GM12878 (cell line): ENCODE data around the gene SENP3. TPM values are rescaled to one million over a fixed set of nuclear protein-coding genes. Genes with fewer than 3 reads are reported as not detected.

ENCODE experiments used
- ATF7 ChIP-seq: fragments of 450-650 bp; IDR thresholded peaks from 2 replicates; pipeline ENCODE4 v1.6.1; 2016; ENCODE audit warnings: low read depth, mild to moderate bottlenecking
- BCL3 ChIP-seq: IDR thresholded peaks from 2 replicates; pipeline ENCODE4 v1.6.1; 2011; ENCODE audit warnings: borderline replicate concordance, low read depth, mild to moderate bottlenecking, moderate library complexity, low read length; ENCODE audit not compliant: insufficient read depth, poor library complexity, severe bottlenecking
- CEBPB ChIP-seq, 2 experiments: fragments of 150-350 bp in 1 of 2; IDR thresholded peaks; 2 replicates each; pipeline ENCODE4 v1.6.1; 2012 to 2014; ENCODE audit warnings: low read depth in 2 of 2, low read length in 2 of 2, borderline replicate concordance in 1 of 2, inconsistent platforms in 1 of 2
- HCFC1 ChIP-seq: fragments of 150-350 bp; IDR thresholded peaks from 2 replicates; pipeline ENCODE4 v1.6.1; 2014; ENCODE audit warnings: low read length
- IRF5 ChIP-seq: fragments of 450-650 bp; IDR thresholded peaks from 2 replicates; pipeline ENCODE4 v1.6.1; 2017; ENCODE audit warnings: borderline replicate concordance
- MLLT1 ChIP-seq: fragments of 450-650 bp; IDR thresholded peaks from 2 replicates; pipeline ENCODE4 v1.6.1; 2016; ENCODE audit warnings: mild to moderate bottlenecking
- MYC ChIP-seq: IDR thresholded peaks from 2 replicates; pipeline ENCODE4 v1.6.1; 2011; ENCODE audit warnings: mild to moderate bottlenecking, low read length, moderate library complexity, inconsistent platforms; ENCODE audit not compliant: insufficient read depth, insufficient replicate concordance, insufficient read length, severe bottlenecking
- NBN ChIP-seq: fragments of 450-650 bp; IDR thresholded peaks from 2 replicates; pipeline ENCODE4 v1.6.1; 2016
- PAX8 ChIP-seq: fragments of 450-650 bp; IDR thresholded peaks from 2 replicates; pipeline ENCODE4 v1.6.1; 2017; ENCODE audit warnings: mild to moderate bottlenecking, moderate library complexity
- RAD21 ChIP-seq: IDR thresholded peaks from 2 replicates; pipeline ENCODE4 v1.6.1; 2011; ENCODE audit warnings: mild to moderate bottlenecking, low read depth, low read length, moderate library complexity; ENCODE audit not compliant: insufficient read depth
- RELA ChIP-seq: fragments of 450-650 bp; IDR thresholded peaks from 2 replicates; pipeline ENCODE4 v1.8.0; 2014; ENCODE audit warnings: borderline replicate concordance; ENCODE audit not compliant: partially characterized antibody
- RUNX3 ChIP-seq: IDR thresholded peaks from 2 replicates; pipeline ENCODE4 v1.6.1; 2012; ENCODE audit warnings: low read length, inconsistent platforms
- STAT1 ChIP-seq: fragments of 450-650 bp; conservative IDR thresholded peaks from 2 replicates; pipeline ENCODE4 v1.6.1; 2014; ENCODE audit warnings: antibody characterized with exemption, mild to moderate bottlenecking
- SUZ12 ChIP-seq: fragments of 200-600 bp; sonication (generic); IDR thresholded peaks from one replicate; pipeline ENCODE4 v1.6.1; 2018; ENCODE audit warnings: antibody characterized with exemption, mild to moderate bottlenecking; ENCODE audit not compliant: unreplicated experiment
- ZBTB11 ChIP-seq: fragments of 450-650 bp; formaldehyde crosslinking; IDR thresholded peaks from 2 replicates; pipeline ENCODE4 v1.5.0; 2022; ENCODE audit warnings: mild to moderate bottlenecking, missing genetic modification characterization
- ZBTB40 ChIP-seq: fragments of 450-650 bp; IDR thresholded peaks from 2 replicates; pipeline ENCODE4 v1.6.1; 2016; ENCODE audit warnings: mild to moderate bottlenecking, moderate library complexity, borderline replicate concordance
- ZNF384 ChIP-seq: IDR thresholded peaks from 2 replicates; pipeline ENCODE4 v1.6.1; 2012; ENCODE audit warnings: low read depth, mild to moderate bottlenecking, low read length, improper control_type of control experiment, borderline replicate concordance
- polyA plus RNA-seq, 11 experiments: library from polyadenylated mRNA; depleted of rRNA in 4 of 11; unstranded in 6 of 11; stranded (reverse) in 5 of 11; fragments of >200 nt; fragmentation: Nextera tagmentation in 4 of 11; fragmentation: Illumina TruSeq in 1 of 11; extraction: Ambion mirVana in 4 of 11; extraction: Trizol in 1 of 11; gene quantifications; 1 replicate in 1 of 11; 2 replicates in 10 of 11; pipeline versions ENCODE4 v1.2.1 to v1.2.3, GENCODE V29; 2011 to 2016; ENCODE audit warnings: inconsistent platforms in 2 of 11, missing spikeins in 2 of 11, low read depth in 1 of 11
- total RNA-seq, 4 experiments: library from RNA; depleted of rRNA in 3 of 4; stranded (reverse); fragments of >200 nt in 3 of 4; fragmentation: Illumina TruSeq in 1 of 4; extraction: Trizol in 1 of 4; gene quantifications; 2 replicates each; pipeline versions ENCODE4 v1.2.1 to v1.2.3, GENCODE V29; 2013 to 2021

SENP3 gene
- total and polyA plus RNA-seq, 10 of the 15 experiments (the other 5 are each of a cell fraction or from before 2014, with no cell fraction given) = 1.8 to 113 (median 72.3) TPM

GRCh38 chr17:7572588-7573323 is 11.0 kb downstream of the SENP3 start (continued):
- TF ChIP-seq CEBPB (IDR thresholded peaks at IDR 0.05; ENCODE audit: borderline replicate concordance in 1 of 2, low read depth in 2 of 2, low read length in 2 of 2) (no peak), IRF5 (no peak), ATF7 (peak; percentile 90), HCFC1 (0 out of 2 replicates have a peak, but pooled peaks have one; percentile 60), MLLT1 (peak; percentile 91), MYC (no peak), NBN (no peak; the same call in 1 of the 2 replicates), RUNX3 (no peak), ZBTB40 (peak; percentile 96), ZNF384 (no peak), PAX8 (no peak), BCL3 (peak; percentile 9), SUZ12 (no peak), ZBTB11 (CRISPR knock-in tag) (peak; percentile 47; the same call in 1 of the 2 replicates), RAD21 (no peak), STAT1 (no peak), RELA (no peak)
